AG04450 (cell line): Measurements from ENCODE around the gene C3AR1. TPM values are rescaled to one million over a fixed set of nuclear protein-coding genes. Genes with fewer than 3 reads are reported as not detected.

Experiments
- CTCF ChIA-PET: fragments of 300-600, 350-600 bp; formaldehyde crosslinking; extraction: SDS; loops from one replicate; lab custom pipeline; 2022; ENCODE audit warnings: antibody characterized with exemption, inconsistent platforms; lab: Charles Lee
- POLR2A ChIA-PET: fragments of 350-600 bp; formaldehyde crosslinking; extraction: SDS; loops from one replicate; lab custom pipeline; 2021; ENCODE audit warnings: antibody characterized with exemption, inconsistent platforms; lab: Yijun Ruan, JAX
- DNase-seq: peaks from one replicate; pipeline ENCODE4 v3.0.0-alpha.2; 2011; ENCODE audit warnings: low read depth, low spot score
- H3K27ac ChIP-seq: one replicate; pipeline ENCODE4 v1.5.1; 2012; ENCODE audit warnings: low read depth, low read length, control low read depth
- H3K27me3 ChIP-seq: one replicate; pipeline ENCODE4 v1.6.0; 2012; ENCODE audit warnings: low read length; ENCODE audit not compliant: control insufficient read depth, insufficient read depth
- H3K4me3 ChIP-seq: 2 replicates; pipeline ENCODE4 v1.5.1; 2011; ENCODE audit warnings: mild to moderate bottlenecking, low read depth, low read length, control low read depth
- H3K9me3 ChIP-seq: 2 replicates; pipeline ENCODE4 v1.5.1; 2012; ENCODE audit warnings: low read length; ENCODE audit not compliant: control insufficient read depth, insufficient read depth
- CTCF ChIP-seq: IDR thresholded peaks from 2 replicates; pipeline ENCODE4 v1.5.1; 2011; ENCODE audit warnings: low read depth, low read length, control low read depth, inconsistent platforms
- polyA plus RNA-seq: library from polyadenylated mRNA; depleted of rRNA; stranded (reverse); fragments of >200 nt; gene quantifications from 2 replicates; pipeline ENCODE4 v1.2.3, GENCODE V29; 2011

Gene C3AR1
- polyA plus RNA-seq, 1 experiment: 0.71 TPM

GRCh38 chr12:8064131-8064530, 2.0 kb downstream of the C3AR1 start:
- no peak overlapping the region for H3K4me3 ChIP-seq
- CTCF ChIA-PET: interaction anchor here (1.5 kb wide), 1 partner anchor 18 kb away, joined by 12 read pairs; no protein-coding TSS in a partner anchor

GRCh38 chr12:8058506-8058905, 7.7 kb downstream of the C3AR1 start:
- H3K27ac ChIP-seq: no peak overlapping the region
- DNase-seq: no peak
- no peak overlapping the region for H3K4me3 ChIP-seq
- CTCF ChIA-PET: interaction anchor here (1.2 to 3.7 kb wide), 5 partner anchors 10 to 126 kb away, joined by 3 to 28 read pairs (median 6); no protein-coding TSS in a partner anchor
- POLR2A ChIA-PET: interaction anchor here (1.1 kb wide), 1 partner anchor 19 kb away, joined by 3 read pairs; no protein-coding TSS in a partner anchor
- TF ChIP-seq CTCF: no peak
- no peaks in the 10 kb centered on the region for H3K27me3 ChIP-seq
- H3K9me3 ChIP-seq: no peaks in the 10 kb centered on the region

More at GRCh38 chr12:8064131-8064530, 2.0 kb downstream of the C3AR1 start:
- Histone ChIP-seq H3K27me3 (no peaks in the 10 kb centered on the region), H3K9me3 (no peaks in the 10 kb centered on the region), H3K27ac (no peak overlapping the region)
- no peak for DNase-seq
- no peak for TF ChIP-seq CTCF
- POLR2A ChIA-PET: interaction anchor here (0.7 kb wide), 1 partner anchor 128 kb away, joined by 3 read pairs; no protein-coding TSS in a partner anchor

- DNase-seq: no peak
- Histone ChIP-seq H3K27me3 (no peaks in the 10 kb centered on the region), H3K4me3 (no peak overlapping the region), H3K27ac (no peak overlapping the region), H3K9me3 (no peaks in the 10 kb centered on the region)
- ChIA-PET POLR2A (interaction anchor here (1.1 kb wide), 1 partner anchor 20 kb away, joined by 3 read pairs; no protein-coding TSS in a partner anchor), CTCF (interaction anchor here (1.2 to 3.7 kb wide), 5 partner anchors 9 to 125 kb away, joined by 3 to 28 read pairs (median 6); no protein-coding TSS in a partner anchor)
- TF ChIP-seq CTCF: no peak
Observed at GRCh38 chr12:8057839-8058238, 8.3 kb downstream of the C3AR1 start.

GRCh38 chr12:8057306-8057705, 8.9 kb downstream of the C3AR1 start:
- DNase-seq: no peak
- no peak for TF ChIP-seq CTCF
- POLR2A ChIA-PET: interaction anchor here (1.1 kb wide), 1 partner anchor 20 kb away, joined by 3 read pairs; no protein-coding TSS in a partner anchor

GRCh38 chr12:8054816-8055215, 11.3 kb downstream of the C3AR1 start:
- Histone ChIP-seq H3K9me3 (no peaks in the 10 kb centered on the region), H3K27ac (no peak overlapping the region), H3K27me3 (no peaks in the 10 kb centered on the region), H3K4me3 (no peak overlapping the region)
- no peak for DNase-seq
- TF ChIP-seq CTCF: no peak
- POLR2A ChIA-PET: no interaction called here
- CTCF ChIA-PET: interaction anchor here (0.8 to 3.7 kb wide), 2 partner anchors 8 to 20 kb away, joined by 3 to 28 read pairs; no protein-coding TSS in a partner anchor

More at GRCh38 chr12:8057306-8057705, 8.9 kb downstream of the C3AR1 start:
- no peak overlapping the region for H3K4me3 ChIP-seq
- H3K9me3 ChIP-seq: no peaks in the 10 kb centered on the region
- H3K27ac ChIP-seq: no peak overlapping the region
- H3K27me3 ChIP-seq: no peaks in the 10 kb centered on the region
- CTCF ChIA-PET: interaction anchor here (0.6 to 3.7 kb wide), 4 partner anchors 8 to 21 kb away, joined by 3 to 28 read pairs (median 10); no protein-coding TSS in a partner anchor
